ENCODE measurements around the gene TMEM170A. TPM values are rescaled to one million over a fixed set of nuclear protein-coding genes. Genes with fewer than 3 reads are reported as not detected.
A peak's percentile ranks its signal among the peaks of the same experiment; 100 is the strongest.

TMEM170A gene
- total and polyA plus RNA-seq, 2 of the 13 experiments (the other 11 are each of a cell fraction or from before 2014, with no cell fraction given), result 35.7 to 39.7 TPM

GRCh38 chr16:75432828-75433731, 31.4 kb downstream of the TMEM170A start, which contains the start of gene CFDP1 (continued):
- no peak for TF ChIP-seq ZNF513 (CRISPR knock-in tag; conservative IDR thresholded peaks at IDR 0.05)
- TF ChIP-seq, protein P1, sequence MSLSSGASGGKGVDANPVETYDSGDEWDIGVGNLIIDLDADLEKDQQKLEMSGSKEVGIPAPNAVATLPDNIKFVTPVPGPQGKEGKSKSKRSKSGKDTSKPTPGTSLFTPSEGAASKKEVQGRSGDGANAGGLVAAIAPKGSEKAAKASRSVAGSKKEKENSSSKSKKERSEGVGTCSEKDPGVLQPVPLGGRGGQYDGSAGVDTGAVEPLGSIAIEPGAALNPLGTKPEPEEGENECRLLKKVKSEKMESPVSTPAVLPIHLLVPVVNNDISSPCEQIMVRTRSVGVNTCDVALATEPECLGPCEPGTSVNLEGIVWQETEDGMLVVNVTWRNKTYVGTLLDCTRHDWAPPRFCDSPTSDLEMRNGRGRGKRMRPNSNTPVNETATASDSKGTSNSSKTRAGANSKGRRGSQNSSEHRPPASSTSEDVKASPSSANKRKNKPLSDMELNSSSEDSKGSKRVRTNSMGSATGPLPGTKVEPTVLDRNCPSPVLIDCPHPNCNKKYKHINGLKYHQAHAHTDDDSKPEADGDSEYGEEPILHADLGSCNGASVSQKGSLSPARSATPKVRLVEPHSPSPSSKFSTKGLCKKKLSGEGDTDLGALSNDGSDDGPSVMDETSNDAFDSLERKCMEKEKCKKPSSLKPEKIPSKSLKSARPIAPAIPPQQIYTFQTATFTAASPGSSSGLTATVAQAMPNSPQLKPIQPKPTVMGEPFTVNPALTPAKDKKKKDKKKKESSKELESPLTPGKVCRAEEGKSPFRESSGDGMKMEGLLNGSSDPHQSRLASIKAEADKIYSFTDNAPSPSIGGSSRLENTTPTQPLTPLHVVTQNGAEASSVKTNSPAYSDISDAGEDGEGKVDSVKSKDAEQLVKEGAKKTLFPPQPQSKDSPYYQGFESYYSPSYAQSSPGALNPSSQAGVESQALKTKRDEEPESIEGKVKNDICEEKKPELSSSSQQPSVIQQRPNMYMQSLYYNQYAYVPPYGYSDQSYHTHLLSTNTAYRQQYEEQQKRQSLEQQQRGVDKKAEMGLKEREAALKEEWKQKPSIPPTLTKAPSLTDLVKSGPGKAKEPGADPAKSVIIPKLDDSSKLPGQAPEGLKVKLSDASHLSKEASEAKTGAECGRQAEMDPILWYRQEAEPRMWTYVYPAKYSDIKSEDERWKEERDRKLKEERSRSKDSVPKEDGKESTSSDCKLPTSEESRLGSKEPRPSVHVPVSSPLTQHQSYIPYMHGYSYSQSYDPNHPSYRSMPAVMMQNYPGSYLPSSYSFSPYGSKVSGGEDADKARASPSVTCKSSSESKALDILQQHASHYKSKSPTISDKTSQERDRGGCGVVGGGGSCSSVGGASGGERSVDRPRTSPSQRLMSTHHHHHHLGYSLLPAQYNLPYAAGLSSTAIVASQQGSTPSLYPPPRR (CRISPR knock-in tag; IDR thresholded peaks at IDR 0.05; ENCODE audit: borderline replicate concordance), result peak; percentile 85
- TF ChIP-seq, protein P2, sequence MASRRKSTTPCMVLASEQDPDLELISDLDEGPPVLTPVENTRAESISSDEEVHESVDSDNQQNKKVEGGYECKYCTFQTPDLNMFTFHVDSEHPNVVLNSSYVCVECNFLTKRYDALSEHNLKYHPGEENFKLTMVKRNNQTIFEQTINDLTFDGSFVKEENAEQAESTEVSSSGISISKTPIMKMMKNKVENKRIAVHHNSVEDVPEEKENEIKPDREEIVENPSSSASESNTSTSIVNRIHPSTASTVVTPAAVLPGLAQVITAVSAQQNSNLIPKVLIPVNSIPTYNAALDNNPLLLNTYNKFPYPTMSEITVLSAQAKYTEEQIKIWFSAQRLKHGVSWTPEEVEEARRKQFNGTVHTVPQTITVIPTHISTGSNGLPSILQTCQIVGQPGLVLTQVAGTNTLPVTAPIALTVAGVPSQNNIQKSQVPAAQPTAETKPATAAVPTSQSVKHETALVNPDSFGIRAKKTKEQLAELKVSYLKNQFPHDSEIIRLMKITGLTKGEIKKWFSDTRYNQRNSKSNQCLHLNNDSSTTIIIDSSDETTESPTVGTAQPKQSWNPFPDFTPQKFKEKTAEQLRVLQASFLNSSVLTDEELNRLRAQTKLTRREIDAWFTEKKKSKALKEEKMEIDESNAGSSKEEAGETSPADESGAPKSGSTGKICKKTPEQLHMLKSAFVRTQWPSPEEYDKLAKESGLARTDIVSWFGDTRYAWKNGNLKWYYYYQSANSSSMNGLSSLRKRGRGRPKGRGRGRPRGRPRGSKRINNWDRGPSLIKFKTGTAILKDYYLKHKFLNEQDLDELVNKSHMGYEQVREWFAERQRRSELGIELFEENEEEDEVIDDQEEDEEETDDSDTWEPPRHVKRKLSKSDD (CRISPR knock-in tag; IDR thresholded peaks at IDR 0.05; ENCODE audit: low read depth), result peak; percentile 83; the same call in 1 of the 2 replicates
- TF ChIP-seq ZFAT (CRISPR knock-in tag; conservative IDR thresholded peaks at IDR 0.05), result peak; percentile 77; the same call in 1 of the 2 replicates
- peak; percentile 99 for TF ChIP-seq KDM5B (CRISPR knock-in tag; IDR thresholded peaks at IDR 0.05; ENCODE audit: borderline replicate concordance)
- TF ChIP-seq ZNF660 (CRISPR knock-in tag; IDR thresholded peaks at IDR 0.05; ENCODE audit: borderline replicate concordance, low read depth), result 0 out of 2 replicates have a peak, but pooled peaks have one; percentile 77
- peak; percentile 87; the same call in 1 of the 2 replicates for TF ChIP-seq REL (CRISPR knock-in tag; conservative IDR thresholded peaks at IDR 0.05)
- TF ChIP-seq FOXK2 (IDR thresholded peaks at IDR 0.05), result no peak
- peak; percentile 91 for TF ChIP-seq CAMTA2 (CRISPR knock-in tag; IDR thresholded peaks at IDR 0.05; ENCODE audit: borderline replicate concordance)
- TF ChIP-seq, protein P3, sequence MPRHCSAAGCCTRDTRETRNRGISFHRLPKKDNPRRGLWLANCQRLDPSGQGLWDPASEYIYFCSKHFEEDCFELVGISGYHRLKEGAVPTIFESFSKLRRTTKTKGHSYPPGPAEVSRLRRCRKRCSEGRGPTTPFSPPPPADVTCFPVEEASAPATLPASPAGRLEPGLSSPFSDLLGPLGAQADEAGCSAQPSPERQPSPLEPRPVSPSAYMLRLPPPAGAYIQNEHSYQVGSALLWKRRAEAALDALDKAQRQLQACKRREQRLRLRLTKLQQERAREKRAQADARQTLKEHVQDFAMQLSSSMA (CRISPR knock-in tag; IDR thresholded peaks at IDR 0.05), result peak; percentile 94
- TF ChIP-seq ZSCAN30 (CRISPR knock-in tag; IDR thresholded peaks at IDR 0.05), result no peak
- peak; percentile 85 to 99 for TF ChIP-seq KLF16 (CRISPR knock-in tag; IDR thresholded peaks at IDR 0.05)
- peak; percentile 50 for TF ChIP-seq SP5 (CRISPR knock-in tag; IDR thresholded peaks at IDR 0.05; ENCODE audit: borderline replicate concordance, low read depth)
- peak; percentile 89 for TF ChIP-seq PHF8 (CRISPR knock-in tag; IDR thresholded peaks at IDR 0.05)
- no peak for TF ChIP-seq U2AF1 (optimal IDR thresholded peaks at IDR 0.05; ENCODE audit: low read depth, low read length)
- TF ChIP-seq ELF1 (CRISPR knock-in tag; IDR thresholded peaks at IDR 0.05), result peak; percentile 57; the same call in 1 of the 2 replicates
